Measurements from ENCODE around the gene C6orf89.

GRCh38 chr6:36890112-36890663, 4.4 kb downstream of the C6orf89 start:
- TF ChIP-seq CTCF (IDR thresholded peaks at IDR 0.05) = no peak
- no peak for TF ChIP-seq POLR2A (IDR thresholded peaks at IDR 0.05)
- TF ChIP-seq POLR2AphosphoS5 (IDR thresholded peaks at IDR 0.05) = no peak
